ENCODE results near the gene TNS4. TPM values are rescaled to one million over a fixed set of nuclear protein-coding genes. Genes with fewer than 3 reads are reported as not detected.

The TNS4 gene
- total and polyA plus RNA-seq, 9 of the 15 experiments (the other 6 are each of a cell fraction or from before 2014, with no cell fraction given): 0.04 to 0.73 (median 0.24) TPM; not detected in 1

DNA sequence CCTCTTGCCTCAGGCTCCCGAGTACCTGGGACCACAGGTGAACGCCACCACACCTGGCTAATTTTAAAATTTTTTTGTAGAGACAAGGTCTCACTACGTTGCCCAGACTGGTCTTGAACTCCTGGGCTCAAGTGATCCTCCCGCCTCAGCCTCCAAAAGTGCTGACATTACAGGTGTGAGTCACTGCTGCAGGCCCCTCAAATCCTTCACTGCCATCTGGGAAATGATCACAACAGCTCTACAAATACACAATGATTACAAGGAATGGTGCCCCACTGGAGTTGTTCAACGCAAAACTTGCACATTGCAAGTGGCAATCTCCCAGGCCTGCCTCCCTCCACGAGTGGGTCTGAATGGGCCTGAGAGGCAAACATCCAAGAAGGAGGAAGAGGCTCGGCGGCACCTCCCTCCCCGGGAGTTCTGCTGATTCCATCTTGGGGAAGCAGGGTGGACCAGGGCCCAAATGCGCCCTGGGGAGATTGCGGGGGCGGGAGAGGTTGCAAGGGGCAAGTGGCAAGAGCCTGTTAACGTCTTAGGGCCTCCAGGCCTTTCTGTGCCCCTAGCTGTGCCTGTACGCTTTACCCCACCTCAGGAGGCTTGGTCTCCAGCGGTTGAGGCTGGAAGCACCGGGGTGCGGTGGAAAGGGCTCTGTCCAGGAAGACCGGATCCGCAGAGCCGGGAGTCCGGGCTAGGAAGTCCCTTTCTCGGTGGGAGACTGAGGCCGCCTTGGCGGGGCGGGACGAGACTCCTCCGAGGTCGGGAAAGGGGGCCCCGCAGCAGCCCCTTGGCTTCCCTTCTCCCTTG is 58.8 kb downstream of the TNS4 start (continued):
- TF ChIP-seq, protein P1, sequence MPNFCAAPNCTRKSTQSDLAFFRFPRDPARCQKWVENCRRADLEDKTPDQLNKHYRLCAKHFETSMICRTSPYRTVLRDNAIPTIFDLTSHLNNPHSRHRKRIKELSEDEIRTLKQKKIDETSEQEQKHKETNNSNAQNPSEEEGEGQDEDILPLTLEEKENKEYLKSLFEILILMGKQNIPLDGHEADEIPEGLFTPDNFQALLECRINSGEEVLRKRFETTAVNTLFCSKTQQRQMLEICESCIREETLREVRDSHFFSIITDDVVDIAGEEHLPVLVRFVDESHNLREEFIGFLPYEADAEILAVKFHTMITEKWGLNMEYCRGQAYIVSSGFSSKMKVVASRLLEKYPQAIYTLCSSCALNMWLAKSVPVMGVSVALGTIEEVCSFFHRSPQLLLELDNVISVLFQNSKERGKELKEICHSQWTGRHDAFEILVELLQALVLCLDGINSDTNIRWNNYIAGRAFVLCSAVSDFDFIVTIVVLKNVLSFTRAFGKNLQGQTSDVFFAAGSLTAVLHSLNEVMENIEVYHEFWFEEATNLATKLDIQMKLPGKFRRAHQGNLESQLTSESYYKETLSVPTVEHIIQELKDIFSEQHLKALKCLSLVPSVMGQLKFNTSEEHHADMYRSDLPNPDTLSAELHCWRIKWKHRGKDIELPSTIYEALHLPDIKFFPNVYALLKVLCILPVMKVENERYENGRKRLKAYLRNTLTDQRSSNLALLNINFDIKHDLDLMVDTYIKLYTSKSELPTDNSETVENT (CRISPR knock-in tag; IDR thresholded peaks at IDR 0.05): no peak
- TF ChIP-seq NFRKB (IDR thresholded peaks at IDR 0.05; ENCODE audit: low read depth): no peak
- TF ChIP-seq PHTF2 (CRISPR knock-in tag; IDR thresholded peaks at IDR 0.05): no peak
- TF ChIP-seq GTF2F1 (IDR thresholded peaks at IDR 0.05; ENCODE audit: low read depth, low read length): no peak
- peak; percentile 21; the same call in 1 of the 2 replicates for TF ChIP-seq MTA3 (IDR thresholded peaks at IDR 0.05; ENCODE audit: borderline replicate concordance)
- no peak for TF ChIP-seq ATF7 (IDR thresholded peaks at IDR 0.05)
- TF ChIP-seq RBM22 (IDR thresholded peaks at IDR 0.05; ENCODE audit: low read depth, low read length, poor library complexity, severe bottlenecking): no peak
- TF ChIP-seq BRD9 (IDR thresholded peaks at IDR 0.05; ENCODE audit: low read depth, partially characterized antibody): no peak
- TF ChIP-seq ZNF174 (CRISPR knock-in tag; IDR thresholded peaks at IDR 0.05): no peak
- TF ChIP-seq ZNF586 (CRISPR knock-in tag; conservative IDR thresholded peaks at IDR 0.05): no peak
- TF ChIP-seq ZNF146 (CRISPR knock-in tag; IDR thresholded peaks at IDR 0.05; ENCODE audit: unreplicated experiment): no peak
- no peak for TF ChIP-seq CHD2 (IDR thresholded peaks at IDR 0.05; ENCODE audit: low read depth, low read length)
- peak; percentile 34; the same call in 1 of the 2 replicates for TF ChIP-seq SPI1 (IDR thresholded peaks at IDR 0.05; ENCODE audit: borderline replicate concordance, low read depth, low read length)
- TF ChIP-seq, protein P2, sequence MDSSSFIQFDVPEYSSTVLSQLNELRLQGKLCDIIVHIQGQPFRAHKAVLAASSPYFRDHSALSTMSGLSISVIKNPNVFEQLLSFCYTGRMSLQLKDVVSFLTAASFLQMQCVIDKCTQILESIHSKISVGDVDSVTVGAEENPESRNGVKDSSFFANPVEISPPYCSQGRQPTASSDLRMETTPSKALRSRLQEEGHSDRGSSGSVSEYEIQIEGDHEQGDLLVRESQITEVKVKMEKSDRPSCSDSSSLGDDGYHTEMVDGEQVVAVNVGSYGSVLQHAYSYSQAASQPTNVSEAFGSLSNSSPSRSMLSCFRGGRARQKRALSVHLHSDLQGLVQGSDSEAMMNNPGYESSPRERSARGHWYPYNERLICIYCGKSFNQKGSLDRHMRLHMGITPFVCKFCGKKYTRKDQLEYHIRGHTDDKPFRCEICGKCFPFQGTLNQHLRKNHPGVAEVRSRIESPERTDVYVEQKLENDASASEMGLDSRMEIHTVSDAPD (CRISPR knock-in tag; IDR thresholded peaks at IDR 0.05): no peak
- no peak for TF ChIP-seq ZNF551 (CRISPR knock-in tag; IDR thresholded peaks at IDR 0.05)
- TF ChIP-seq, protein P3, sequence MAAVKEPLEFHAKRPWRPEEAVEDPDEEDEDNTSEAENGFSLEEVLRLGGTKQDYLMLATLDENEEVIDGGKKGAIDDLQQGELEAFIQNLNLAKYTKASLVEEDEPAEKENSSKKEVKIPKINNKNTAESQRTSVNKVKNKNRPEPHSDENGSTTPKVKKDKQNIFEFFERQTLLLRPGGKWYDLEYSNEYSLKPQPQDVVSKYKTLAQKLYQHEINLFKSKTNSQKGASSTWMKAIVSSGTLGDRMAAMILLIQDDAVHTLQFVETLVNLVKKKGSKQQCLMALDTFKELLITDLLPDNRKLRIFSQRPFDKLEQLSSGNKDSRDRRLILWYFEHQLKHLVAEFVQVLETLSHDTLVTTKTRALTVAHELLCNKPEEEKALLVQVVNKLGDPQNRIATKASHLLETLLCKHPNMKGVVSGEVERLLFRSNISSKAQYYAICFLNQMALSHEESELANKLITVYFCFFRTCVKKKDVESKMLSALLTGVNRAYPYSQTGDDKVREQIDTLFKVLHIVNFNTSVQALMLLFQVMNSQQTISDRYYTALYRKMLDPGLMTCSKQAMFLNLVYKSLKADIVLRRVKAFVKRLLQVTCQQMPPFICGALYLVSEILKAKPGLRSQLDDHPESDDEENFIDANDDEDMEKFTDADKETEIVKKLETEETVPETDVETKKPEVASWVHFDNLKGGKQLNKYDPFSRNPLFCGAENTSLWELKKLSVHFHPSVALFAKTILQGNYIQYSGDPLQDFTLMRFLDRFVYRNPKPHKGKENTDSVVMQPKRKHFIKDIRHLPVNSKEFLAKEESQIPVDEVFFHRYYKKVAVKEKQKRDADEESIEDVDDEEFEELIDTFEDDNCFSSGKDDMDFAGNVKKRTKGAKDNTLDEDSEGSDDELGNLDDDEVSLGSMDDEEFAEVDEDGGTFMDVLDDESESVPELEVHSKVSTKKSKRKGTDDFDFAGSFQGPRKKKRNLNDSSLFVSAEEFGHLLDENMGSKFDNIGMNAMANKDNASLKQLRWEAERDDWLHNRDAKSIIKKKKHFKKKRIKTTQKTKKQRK (IDR thresholded peaks at IDR 0.05; ENCODE audit: borderline replicate concordance, low read depth, low read length): no peak
- TF ChIP-seq ELF4 (CRISPR knock-in tag; IDR thresholded peaks at IDR 0.05): no peak
- TF ChIP-seq ZNF12 (CRISPR knock-in tag; IDR thresholded peaks at IDR 0.05): no peak
- TF ChIP-seq TAF7 (tag; IDR thresholded peaks at IDR 0.05): no peak
- TF ChIP-seq CBX1 (IDR thresholded peaks at IDR 0.05; ENCODE audit: low read depth): no peak; the same call in 1 of the 2 replicates
- TF ChIP-seq RBM14 (IDR thresholded peaks at IDR 0.05; ENCODE audit: borderline replicate concordance, insufficient read depth, low read depth, low read length): no peak
- no peak for TF ChIP-seq NR1H2 (CRISPR knock-in tag; IDR thresholded peaks at IDR 0.05)
- TF ChIP-seq ZSCAN32 (CRISPR knock-in tag; IDR thresholded peaks at IDR 0.05): no peak

Measured in K562 (cell line).